Testis (tissue), 3 donors: ENCODE measurements around the gene NCBP2. TPM values are rescaled to one million over a fixed set of nuclear protein-coding genes. Genes with fewer than 3 reads are reported as not detected.

ENCODE experiments used
- DNase-seq: peaks from one replicate; pipeline ENCODE4 v3.0.0-alpha.2; 2019
- H3K27ac ChIP-seq, 2 donors: fragments of 200-600 bp; sonication (generic); one replicate each; pipeline ENCODE4 v1.5.1; 2019
- H3K27me3 ChIP-seq: fragments of 200-600 bp; sonication (generic); one replicate; pipeline ENCODE4 v1.5.1; 2019
- H3K36me3 ChIP-seq: fragments of 200-600 bp; sonication (generic); one replicate; pipeline ENCODE4 v1.5.1; 2017; ENCODE audit warnings: low read depth; ENCODE audit errors: missing control alignments
- H3K4me1 ChIP-seq: fragments of 200-600 bp; sonication (generic); one replicate; pipeline ENCODE4 v1.5.1; 2019
- H3K4me3 ChIP-seq, 2 donors: fragments of 200-600 bp; sonication (generic); one replicate each; pipeline ENCODE4 v1.5.1; 2017 to 2019
- H3K9me3 ChIP-seq: fragments of 200-600 bp; sonication (generic); one replicate; pipeline ENCODE4 v1.5.1; 2017
- POLR2A ChIP-seq: fragments of 450-650 bp; IDR thresholded peaks from one replicate; pipeline ENCODE4 v1.6.1; 2017; ENCODE audit warnings: antibody characterized with exemption, mild to moderate bottlenecking, moderate library complexity
- WGBS, 2 donors: methylation state at CpG; one replicate each; pipeline ENCODE4 v1.1.5; 2018; 5-methylcytosine and 5-hydroxymethylcytosine counted together
- intact Hi-C: fragments of 100-400 bp; cut with DNase I; formaldehyde crosslinking; loops from one replicate; pipeline ENCODE4 v1.15.1; 2023; ENCODE audit warnings: low total_unique reads
- polyA plus RNA-seq: library from polyadenylated mRNA; stranded (reverse); fragments of 350-450 nt; fragmentation: Illumina TruSeq; extraction: RNeasy Lipid Tissue Mini Kit (QIAGEN cat#74804); gene quantifications from one replicate; pipeline ENCODE4 v1.2.3, GENCODE V29; 2014; ENCODE audit warnings: low read depth, low replicate concordance; ENCODE audit not compliant: insufficient read depth
- total RNA-seq, 2 donors: library from RNA; depleted of rRNA; stranded (reverse); fragments of >200 nt; gene quantifications; one replicate each; pipeline ENCODE4 v1.2.3, GENCODE V29; 2016
- TF ChIP-seq, protein P1 (sequence below), 3 experiments: fragments of 450-650 bp in 2 of 3; fragments of 200-600 bp in 1 of 3; sonication (generic) in 1 of 3; IDR thresholded peaks; one replicate each; pipeline ENCODE4 v1.5.1; 2016 to 2019; ENCODE audit warnings: antibody characterized with exemption in 3 of 3, mild to moderate bottlenecking in 2 of 3, moderate library complexity in 1 of 3

NCBP2 gene
- total and polyA plus RNA-seq, 3 donors from 2014 or later: 30.6 to 53.3 (median 40.8) TPM

DNA sequence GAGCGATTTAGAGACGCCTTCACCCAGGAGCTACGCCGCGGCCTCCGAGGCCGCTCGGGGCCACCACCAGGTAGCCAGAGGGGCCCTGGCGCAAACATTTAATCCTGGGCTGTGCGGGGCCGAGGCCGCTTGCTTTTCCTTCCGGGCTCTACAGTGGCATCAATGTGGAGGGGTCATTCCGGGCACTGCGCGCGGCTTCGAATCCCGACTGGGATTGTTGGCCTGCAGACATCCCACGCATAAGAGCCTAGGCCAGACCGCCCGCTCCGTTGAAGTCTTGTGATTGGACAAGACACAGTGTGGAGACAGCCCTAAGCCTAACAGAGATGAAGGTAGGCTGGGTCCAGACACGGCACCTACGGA is 568 bp upstream of the NCBP2 start:
- DNase-seq: peak; percentile 61
- H3K36me3 ChIP-seq: no peaks in the 10 kb centered on the region
- peak overlapping the region; percentile 19 to 90 for H3K27ac ChIP-seq
- H3K4me1 ChIP-seq: peaks cover 14% of the 10 kb centered on the region
- H3K27me3 ChIP-seq: no peaks in the 10 kb centered on the region
- H3K9me3 ChIP-seq: no peaks in the 10 kb centered on the region
- intact Hi-C loops: loop anchor here (5.0 kb wide), 1 partner anchor 66 kb away; no protein-coding TSS in a partner anchor
- WGBS, 2 donors: 0% methylated on average over 8 to 25 of the region's 25 CpGs
- no peak for TF ChIP-seq POLR2A
- TF ChIP-seq, protein P1, sequence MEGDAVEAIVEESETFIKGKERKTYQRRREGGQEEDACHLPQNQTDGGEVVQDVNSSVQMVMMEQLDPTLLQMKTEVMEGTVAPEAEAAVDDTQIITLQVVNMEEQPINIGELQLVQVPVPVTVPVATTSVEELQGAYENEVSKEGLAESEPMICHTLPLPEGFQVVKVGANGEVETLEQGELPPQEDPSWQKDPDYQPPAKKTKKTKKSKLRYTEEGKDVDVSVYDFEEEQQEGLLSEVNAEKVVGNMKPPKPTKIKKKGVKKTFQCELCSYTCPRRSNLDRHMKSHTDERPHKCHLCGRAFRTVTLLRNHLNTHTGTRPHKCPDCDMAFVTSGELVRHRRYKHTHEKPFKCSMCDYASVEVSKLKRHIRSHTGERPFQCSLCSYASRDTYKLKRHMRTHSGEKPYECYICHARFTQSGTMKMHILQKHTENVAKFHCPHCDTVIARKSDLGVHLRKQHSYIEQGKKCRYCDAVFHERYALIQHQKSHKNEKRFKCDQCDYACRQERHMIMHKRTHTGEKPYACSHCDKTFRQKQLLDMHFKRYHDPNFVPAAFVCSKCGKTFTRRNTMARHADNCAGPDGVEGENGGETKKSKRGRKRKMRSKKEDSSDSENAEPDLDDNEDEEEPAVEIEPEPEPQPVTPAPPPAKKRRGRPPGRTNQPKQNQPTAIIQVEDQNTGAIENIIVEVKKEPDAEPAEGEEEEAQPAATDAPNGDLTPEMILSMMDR (IDR thresholded peaks at IDR 0.05): no peak
- peak overlapping the region; percentile 88 to 97 for H3K4me3 ChIP-seq

DNA sequence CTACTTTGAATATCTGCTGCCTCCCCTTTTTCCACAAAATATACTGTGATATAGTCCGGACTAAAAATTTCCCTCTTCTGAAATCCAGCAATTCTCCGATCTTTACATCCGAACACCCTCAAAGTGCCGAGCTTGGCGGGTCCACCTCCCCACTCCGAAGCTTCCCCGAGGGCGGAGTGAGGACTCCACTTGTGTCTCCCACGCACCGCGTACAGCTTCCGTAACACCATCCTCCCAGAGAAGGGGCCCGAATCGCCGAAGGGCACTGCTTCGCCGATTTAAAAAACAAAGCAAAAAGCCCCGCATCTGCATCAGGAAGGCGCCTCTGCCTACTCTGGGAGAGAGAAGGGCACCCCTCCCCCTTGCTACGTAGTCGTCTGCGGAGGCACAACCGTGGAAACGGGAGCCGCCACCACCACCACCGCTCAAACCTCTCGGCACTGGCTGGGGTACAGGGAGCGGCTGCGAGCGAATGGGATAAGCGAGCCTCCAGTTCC is 551 bp downstream of the NCBP2 start:
- DNase-seq: peak; percentile 63
- 1% methylated on average over 15 to 29 of the region's 31 CpGs for WGBS, 2 donors
- no peaks in the 10 kb centered on the region for H3K27me3 ChIP-seq
- no peaks in the 10 kb centered on the region for H3K36me3 ChIP-seq
- H3K4me3 ChIP-seq: peak overlapping the region; percentile 88 to 97
- H3K9me3 ChIP-seq: no peaks in the 10 kb centered on the region
- H3K4me1 ChIP-seq: peaks cover 14% of the 10 kb centered on the region
- TF ChIP-seq, protein P1 (IDR thresholded peaks at IDR 0.05): no peak
- TF ChIP-seq POLR2A: no peak
- intact Hi-C loops: loop anchor here (5.0 kb wide), 1 partner anchor 64 kb away; no protein-coding TSS in a partner anchor
- peak overlapping the region; percentile 76 to 90 for H3K27ac ChIP-seq

DNA sequence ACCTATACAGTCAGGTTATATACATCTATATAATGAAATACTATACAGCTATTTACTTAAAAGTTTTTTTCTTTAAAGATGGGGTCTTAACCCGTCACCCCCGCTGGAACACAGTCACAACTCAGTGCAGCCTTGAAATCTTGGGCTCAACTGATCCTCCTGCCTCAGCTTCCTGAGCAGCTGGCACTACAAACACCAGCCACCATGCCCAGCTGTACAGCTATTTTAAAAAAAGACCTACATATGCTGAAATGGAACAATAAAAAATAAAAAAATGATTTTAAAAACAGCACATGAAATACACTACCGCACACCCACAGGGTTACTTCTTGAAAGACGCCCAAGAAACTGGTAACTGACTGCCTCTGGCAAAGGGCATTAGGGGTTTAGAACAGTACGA is 3.8 kb downstream of the NCBP2 start:
- 86 to 88% methylated on average over 5 of the region's 5 CpGs for WGBS, 2 donors
- Histone ChIP-seq H3K4me3 (no peak overlapping the region), H3K27ac (no peak overlapping the region), H3K9me3 (no peaks in the 10 kb centered on the region), H3K4me1 (peaks cover 12% of the 10 kb centered on the region), H3K36me3 (no peaks in the 10 kb centered on the region), H3K27me3 (no peaks in the 10 kb centered on the region)
- no peak for DNase-seq
- TF ChIP-seq POLR2A: no peak
- TF ChIP-seq, protein P1 (IDR thresholded peaks at IDR 0.05): no peak
- intact Hi-C loops: no loop called here

DNA sequence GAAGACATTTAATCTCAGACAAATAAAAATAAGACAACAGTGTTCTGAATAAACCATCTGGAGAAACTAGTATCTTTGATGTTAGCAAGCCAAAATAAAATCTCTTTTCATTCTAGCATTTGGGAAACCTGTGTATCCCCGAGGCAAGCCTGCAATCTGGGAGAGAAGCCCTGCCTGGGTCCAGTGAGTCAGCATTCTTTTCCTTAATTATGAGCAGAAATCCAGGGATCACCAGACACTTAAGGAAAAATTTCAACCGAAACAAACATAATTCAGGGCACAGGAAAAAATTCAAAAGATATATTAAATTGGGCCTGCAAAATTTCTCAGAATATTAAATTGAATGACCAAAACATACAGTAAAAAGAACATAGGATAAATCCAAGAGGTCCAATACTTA is 4.2 kb downstream of the NCBP2 start:
- WGBS, 2 donors: 88 to 90% methylated on average over 2 of the region's 2 CpGs
- no peak for DNase-seq
- TF ChIP-seq, protein P1 (IDR thresholded peaks at IDR 0.05): no peak
- no peak for TF ChIP-seq POLR2A
- no peaks in the 10 kb centered on the region for H3K9me3 ChIP-seq
- no peaks in the 10 kb centered on the region for H3K36me3 ChIP-seq
- no peak overlapping the region for H3K4me3 ChIP-seq
- peaks cover 9% of the 10 kb centered on the region for H3K4me1 ChIP-seq
- no peak overlapping the region for H3K27ac ChIP-seq
- H3K27me3 ChIP-seq: no peaks in the 10 kb centered on the region
- intact Hi-C loops: no loop called here

DNA sequence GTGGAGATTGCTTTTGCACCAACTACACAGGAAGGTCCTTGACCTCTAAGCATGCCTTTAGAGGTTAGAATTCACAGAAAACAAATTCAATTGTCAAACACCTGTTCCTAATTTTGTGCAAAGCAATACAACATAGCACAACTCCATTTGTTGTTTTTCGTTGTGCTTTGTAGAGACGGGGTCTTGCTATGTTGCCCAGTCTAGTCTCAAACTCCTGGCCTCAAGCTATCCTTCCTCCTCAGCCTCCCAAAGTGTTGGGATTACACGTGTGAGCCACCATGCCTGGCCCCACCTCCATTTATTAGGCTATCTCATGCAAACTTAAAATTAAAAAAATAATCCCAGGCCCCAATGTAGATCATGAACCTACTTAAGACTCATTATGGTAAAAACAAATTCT is 6.0 kb downstream of the NCBP2 start:
- intact Hi-C loops: no loop called here
- Histone ChIP-seq H3K4me3 (no peak overlapping the region), H3K36me3 (no peaks in the 10 kb centered on the region), H3K4me1 (peaks cover 9% of the 10 kb centered on the region), H3K27ac (no peak overlapping the region), H3K27me3 (no peaks in the 10 kb centered on the region), H3K9me3 (no peaks in the 10 kb centered on the region)
- WGBS, 2 donors: 80 to 83% methylated on average over 3 of the region's 3 CpGs
- DNase-seq: no peak
- no peak for TF ChIP-seq POLR2A
- TF ChIP-seq, protein P1 (IDR thresholded peaks at IDR 0.05): no peak
